GM19467 (cell line): Measurements from ENCODE around the gene SLC25A34.

Source experiments
- ATAC-seq: cut with Tn5 transposase; IDR thresholded peaks from one replicate; pipeline ENCODE4 v1.9.1; 2021; ENCODE audit warnings: mild to moderate bottlenecking, moderate library complexity; ENCODE audit not compliant: unreplicated experiment

Gene SLC25A34

DNA sequence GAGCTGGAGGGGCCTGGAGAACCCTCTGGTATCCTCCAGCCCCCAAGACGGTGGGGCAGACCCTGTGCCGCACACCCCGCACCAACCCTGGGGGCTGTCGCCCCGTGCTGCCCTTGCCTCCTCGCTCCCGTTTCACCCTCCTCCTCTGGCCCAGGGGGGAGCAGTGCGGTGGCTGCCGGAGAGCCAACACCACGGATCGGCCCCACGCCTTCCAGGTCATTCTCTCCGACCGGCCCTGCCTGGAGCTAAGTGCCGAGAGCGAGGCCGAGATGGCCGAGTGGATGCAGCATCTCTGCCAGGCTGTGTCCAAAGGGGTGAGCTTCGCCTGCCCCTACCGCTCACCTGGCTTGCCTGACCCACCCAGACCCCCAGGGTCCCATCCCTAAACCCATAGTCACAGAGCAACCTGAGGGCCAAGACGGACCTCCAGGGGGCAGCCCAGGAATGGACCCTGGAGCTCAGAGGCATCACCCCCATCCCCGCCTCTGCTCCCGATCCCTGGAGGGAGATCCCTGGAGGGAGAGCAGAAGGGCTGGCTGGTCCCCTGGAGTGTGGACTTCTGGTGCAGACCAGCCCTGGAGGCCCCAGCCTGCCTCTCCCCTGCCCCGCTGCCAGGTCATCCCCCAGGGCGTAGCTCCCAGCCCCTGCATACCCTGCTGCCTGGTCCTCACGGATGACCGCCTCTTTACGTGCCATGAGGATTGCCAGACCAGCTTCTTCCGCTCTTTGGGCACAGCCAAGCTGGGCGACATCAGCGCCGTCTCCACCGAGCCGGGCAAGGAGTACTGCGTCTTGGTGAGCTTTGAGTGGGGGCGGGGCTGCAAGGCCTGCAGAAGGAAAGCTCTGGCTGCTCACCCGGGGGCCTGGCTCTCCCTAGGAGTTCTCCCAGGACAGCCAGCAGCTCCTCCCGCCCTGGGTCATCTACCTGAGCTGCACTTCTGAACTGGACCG is 4.0 kb upstream of the SLC25A34 start:
- no peak for ATAC-seq

DNA sequence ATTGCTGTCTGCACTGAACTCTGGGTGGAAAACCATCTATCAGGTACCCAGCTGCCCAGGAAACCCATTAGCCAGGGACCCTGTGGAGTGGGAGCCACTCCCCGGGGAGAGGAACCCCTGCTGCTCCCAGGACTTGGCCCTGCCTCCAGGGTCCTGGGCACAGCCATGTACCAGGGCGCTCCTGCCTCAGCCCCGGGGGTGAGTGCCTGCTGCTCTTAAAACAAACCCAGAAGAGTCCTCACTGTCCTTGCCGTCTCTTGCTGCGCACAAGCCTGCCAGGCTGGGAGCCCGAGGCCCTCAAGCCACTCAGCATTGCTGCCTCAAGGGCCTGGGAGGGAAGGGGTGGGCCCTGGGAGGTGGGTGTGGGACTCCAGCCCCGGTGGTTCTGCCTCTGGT is 3.4 kb upstream of the SLC25A34 start:
- ATAC-seq: no peak

DNA sequence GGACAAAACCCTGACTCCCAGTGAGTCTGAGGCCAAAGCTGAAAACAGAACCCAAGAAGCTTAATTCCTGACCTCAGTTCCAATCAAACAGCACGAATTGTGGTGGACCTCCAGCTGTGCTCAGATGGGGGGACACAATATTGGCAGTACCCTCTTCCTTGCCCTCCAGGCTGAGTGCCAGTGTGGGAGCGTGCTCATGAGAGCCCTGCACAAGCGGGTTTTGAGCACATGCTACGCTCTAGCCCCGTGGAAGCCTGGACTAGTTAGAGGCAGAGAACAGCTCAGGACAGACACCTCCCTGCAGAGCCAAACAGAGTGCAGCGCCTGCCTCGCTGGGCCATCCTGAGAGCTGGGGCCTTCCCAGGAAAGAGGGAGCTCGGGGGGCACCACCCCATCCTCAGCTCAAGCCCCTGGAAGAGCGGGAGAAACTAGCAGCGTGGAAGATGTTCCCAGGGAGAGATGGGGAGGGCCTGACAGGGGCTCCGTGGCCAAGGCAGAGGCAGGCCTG is 2.8 kb upstream of the SLC25A34 start:
- ATAC-seq: no peak

DNA sequence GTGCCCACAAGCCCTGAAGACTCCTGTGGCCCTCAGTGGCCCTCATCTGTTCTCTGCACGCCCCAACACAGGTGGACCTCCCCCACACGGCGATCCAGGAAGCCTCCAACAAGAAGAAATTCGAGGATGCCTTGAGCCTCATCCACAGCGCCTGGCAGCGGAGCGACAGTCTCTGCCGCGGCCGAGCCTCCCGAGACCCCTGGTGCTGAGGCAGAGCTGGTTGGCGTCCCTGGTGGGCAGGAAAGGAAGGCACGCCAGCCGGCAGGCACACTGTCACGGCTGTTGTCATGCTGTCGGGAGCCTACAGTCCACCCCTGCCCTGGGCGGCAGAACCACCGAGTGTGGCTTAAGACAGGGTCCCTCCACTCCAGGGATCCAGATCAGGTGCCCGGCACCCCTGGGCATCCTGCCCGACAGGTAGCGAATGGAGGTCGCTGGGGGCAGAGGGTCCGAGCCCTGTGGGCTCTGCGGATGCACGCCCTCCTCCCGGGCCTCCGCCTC is 2.3 kb upstream of the SLC25A34 start:
- no peak for ATAC-seq

DNA sequence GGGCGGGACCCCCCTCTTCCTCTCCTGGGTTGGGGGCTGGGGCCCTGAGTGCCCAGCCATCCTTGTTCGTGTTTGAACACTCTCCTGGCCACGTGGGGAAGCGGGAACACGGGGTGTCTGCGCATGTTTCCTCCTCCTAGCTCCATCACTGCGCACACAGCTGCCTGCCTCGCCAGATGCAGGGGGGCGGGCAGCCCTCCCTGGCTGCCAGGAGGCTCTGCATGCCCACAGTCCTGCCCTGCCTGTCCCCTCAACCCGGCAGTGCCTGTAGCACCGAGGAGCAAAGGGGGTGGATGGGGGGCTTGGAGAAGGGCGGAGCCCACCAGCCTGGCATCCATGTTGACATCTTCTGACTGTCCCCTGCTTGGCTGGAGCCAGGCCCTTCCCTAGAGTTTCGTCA is 1.8 kb upstream of the SLC25A34 start:
- no peak for ATAC-seq

DNA sequence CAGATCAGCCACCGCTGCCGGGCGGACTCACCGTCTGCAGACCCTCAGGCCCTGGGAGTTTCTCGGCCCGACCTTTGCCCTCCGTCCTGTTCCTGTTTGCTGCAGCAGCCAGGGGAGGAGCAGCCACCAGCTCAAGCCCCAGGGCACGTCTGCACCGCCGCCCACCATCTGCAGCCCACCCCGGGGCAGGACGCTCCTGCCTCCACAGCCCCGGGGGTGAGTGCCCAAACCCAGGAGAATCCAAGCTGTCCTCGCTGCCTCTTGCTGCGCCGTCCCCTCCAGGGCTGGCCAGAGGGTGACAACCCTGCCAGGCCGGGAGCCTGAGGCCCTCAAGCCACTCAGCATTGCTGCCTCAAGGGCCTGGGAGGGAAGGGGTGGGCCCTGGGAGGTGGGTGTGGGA is 1.2 kb upstream of the SLC25A34 start:
- no peak for ATAC-seq

DNA sequence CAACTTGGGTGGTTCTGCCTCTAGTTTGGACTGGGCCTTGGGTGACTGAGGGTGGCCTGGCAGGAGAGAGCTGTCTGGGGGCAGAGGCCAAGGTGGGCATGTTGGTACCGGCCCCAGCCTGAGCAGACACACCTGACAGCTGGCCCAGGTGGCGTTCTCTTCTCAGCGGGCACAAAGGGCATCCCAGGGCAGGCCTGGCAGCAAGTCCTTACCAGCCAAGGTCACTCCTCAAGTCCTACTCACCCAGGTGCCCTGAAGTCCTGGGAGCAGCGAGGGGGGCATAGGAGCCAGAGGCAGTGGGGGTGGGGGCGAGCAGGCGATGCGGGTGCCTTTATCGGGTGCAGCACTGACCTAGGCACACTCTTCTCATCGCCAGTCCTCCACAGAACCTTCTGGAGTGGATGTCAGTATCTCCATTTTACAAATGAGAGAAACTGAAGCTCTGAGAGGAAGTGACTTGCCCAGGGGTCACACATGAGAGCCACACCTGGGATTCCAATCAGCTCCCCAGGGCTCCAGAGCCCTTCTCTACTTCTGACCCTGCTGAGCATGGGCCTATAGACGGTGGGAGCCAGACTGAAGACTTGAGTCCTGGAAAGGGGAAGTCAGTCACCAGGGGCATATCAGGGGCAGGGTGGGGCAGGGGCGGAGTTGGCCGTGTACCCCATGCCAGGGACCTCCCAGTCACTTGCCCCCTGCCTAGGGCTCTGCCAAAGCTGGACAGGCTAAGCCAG is 587 bp upstream of the SLC25A34 start:
- ATAC-seq: no peak

DNA sequence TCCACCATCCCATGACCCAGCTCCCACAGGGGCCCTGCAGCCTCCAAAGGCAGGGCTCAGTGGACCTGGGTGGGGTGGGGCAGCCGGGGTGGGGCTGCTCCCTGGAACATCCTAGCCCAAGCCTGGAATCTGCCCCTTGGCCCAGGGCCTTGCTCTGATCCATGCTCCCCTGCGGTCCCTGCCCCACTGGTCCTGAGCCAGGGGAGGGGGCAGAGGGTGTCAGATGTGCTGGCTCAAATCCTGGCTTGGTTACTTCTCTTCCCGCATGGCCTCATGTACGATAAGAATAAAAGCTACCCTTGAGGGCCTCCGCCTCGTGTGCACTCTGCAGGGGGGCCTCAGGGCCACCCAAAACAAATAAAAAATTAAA is 819 bp downstream of the SLC25A34 start:
- ATAC-seq: no peak

DNA sequence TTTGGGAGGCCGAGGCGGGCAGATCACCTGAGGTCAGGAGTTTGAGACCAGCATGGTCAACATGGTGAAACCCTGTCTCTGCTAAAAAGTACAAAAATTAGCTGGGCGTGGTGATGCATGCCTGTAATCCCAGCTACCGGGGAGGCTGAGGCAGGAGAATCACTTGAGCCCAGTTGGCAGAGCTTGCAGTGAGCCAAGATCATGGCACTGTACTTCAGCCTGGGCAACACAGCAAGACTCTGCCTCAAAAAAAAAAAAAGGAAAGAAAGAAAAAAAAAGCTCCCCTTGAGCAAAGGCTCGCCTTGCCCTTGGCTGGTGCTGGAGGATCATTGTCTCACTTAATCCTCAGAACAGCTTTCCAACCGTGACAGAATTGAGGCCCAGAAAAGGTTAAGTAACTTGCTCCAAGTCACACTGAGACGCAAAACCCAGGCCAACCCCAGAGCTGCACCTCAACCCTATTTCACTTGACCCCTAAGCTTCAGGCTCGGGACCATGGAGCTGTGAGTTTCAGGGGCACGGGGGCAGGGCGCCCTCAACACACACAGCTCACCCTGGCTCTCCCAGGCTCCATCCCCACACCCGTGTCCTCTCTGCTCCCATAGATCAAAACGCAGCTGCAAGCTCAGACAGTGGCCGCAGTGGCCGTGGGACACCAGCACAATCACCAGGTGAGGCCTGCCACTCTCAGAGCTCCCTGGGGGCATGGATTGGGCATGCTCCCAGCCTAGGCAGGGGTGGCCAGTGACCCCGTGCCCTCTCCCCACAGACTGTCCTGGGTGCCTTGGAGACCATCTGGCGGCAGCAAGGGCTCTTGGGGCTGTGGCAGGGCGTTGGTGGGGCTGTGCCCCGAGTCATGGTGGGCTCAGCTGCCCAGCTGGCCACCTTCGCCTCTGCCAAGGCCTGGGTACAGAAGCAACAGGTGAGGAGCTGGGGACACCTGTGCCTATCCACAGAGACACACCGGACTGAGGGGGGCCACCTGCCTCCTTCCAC is 1.6 kb downstream of the SLC25A34 start:
- no peak for ATAC-seq

DNA sequence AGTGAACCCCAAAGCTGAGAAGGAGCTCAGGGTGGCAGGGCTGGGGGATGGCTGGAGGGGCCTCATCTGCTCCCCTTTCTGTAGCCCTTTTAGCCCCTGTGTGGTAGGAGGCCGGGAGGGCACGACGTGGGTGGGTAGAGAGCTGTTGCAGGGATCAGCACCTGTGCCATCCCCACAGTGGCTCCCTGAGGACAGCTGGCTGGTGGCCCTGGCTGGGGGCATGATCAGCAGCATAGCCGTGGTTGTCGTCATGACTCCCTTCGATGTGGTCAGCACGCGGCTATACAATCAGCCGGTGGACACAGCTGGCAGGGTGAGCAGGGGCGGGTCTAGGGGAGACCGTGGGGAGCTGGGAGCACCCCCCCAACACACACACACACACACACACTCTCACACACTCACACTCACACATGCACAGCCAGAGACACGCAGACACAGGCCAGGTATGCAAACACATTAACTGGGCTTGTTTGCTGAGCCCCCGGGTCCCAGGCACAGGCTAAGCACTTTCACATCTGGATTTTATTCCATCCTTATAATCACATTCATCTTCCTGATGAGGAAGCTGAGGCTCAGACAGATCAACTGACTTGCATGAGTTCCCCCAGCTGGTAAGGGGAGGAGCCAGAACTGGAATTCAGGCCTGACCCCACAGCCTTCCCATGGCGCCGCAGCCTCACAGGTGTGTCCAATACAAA is 2.5 kb downstream of the SLC25A34 start:
- ATAC-seq: no peak

DNA sequence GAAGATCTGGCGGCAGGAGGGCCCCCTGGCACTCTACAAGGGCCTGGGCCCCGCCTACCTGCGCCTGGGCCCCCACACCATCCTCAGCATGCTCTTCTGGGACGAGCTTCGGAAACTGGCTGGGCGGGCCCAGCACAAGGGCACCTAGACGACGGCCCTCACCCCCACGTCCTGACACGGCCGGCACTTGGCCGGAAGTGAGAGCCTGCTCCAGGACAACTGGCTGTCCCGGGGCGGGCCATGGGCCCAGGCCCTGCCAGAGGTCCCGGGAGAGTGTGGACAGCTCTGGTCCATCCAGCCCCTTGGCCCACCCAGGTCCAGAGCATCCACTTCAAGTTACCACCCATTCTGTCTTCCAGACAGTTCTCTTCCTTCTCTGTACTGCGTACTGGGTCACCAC is 3.2 kb downstream of the SLC25A34 start:
- ATAC-seq: no peak

DNA sequence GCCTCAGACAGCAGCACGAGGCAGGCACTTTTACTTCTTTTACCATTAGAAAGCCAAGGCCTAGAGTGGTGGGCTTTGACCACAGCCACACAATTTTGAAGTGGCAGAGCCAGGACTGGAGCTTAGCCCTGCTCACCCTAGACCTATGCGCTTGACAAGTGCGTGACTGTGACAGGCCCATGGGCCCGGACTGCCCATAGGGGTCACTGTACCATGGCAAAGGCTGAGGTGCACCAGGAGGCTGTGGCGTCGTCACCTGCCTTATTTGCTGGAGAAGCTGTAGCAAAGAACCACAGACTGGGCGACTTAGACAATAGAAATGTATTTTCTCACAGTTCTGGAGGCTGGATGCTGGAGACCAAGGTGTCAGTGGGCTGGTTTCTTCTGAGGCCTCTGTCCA is 3.7 kb downstream of the SLC25A34 start:
- no peak for ATAC-seq

DNA sequence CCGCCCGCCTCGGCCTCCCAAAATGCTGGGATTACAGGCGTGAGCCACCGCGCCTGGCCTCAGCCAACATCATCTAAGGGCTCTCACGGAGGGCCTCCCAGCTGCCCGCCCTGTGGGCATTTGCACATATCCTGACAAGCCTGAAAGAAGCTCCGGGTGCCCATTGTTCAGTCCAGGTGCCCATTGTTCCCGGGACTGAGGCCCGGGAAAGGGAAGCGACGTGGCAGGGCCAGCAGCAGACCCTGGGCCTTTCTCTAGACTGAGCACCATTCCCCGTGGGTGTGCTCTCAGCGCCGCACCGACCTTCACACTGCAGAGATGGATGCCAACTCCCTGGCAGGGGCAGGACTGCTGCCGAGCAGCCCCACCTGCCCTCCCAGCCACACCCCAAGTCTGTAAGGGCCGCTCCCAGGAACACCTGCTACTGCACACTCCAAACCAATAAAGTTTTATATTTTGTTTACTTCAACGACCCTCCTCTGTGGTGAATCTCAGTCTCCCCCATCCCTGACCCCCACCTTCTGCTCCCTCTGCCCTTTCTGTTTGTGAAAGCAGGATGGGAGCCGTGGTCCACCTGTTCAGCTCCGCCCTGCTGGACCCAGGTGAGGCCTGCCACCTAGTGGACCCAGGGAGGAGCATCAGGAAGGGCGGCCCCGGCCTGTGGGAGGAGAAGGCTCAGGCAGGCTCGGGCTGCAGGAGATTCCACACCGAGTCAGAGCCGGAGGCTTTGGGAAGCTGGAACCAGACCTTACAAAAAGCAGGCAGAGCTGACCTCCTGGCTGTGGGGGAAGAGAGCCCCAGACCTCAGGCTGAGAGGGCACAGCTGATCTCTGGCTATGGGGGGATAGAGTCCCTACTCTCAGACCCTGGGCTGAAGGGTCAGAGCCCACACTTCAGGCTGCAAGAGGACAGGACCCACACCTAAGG is 5.1 kb downstream of the SLC25A34 start:
- no peak for ATAC-seq

DNA sequence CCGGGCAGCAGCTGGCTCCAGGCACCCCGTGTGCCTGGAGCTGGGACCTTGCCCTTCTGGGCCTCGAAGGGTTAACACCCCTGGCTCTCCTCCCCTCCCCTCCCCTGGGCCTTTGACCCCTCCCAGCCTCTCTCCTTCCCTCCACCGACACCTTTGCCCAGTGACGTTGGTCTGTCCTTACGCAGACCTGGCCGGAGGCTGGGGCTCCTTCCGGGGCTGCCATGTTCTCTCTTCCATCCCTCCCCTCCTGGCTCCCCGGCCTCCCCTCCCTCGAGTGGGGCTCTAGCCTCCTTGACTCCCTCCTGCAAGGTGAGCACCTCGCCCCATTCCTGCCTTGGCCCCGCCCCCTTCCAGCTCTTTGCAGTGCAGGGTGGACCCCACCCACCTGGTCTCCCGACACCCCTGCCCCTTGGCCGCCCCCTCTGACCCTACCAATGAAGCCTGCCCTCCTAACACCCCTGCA is 6.3 kb downstream of the SLC25A34 start, which contains the start of gene TMEM82:
Gene TMEM82, plus strand, starts transcription at position 161 of the 463 bp plus-strand sequence. Its CDS starts 61 bp downstream, at position 222.
- no peak for ATAC-seq

DNA sequence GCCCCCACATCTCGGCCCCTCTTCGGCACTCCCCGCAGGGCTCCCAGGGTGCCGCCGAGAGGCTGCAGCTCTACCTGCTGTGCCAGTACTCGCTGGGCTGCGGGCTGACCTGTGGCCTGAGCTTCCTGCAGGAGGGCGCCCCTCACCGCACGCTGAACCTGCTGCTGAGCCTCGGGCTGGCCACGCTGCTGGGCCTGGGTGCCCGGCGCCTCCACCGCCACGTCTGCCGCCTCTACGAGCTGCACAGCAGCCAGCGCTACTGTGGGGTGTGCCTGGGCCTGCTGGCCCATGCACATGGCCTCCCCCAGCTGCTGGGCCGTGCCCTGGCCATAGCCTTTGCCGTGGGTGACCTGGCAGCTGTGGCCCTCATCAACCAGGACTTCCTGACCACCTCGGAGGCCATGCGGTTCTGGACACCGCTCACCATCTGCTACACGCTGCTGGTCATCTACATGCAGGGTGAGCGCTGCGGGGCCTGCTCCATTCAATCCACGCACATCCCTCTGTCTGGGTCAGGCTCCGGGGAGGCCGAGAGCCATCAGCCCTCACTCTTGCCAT is 8.1 kb downstream of the SLC25A34 start:
- ATAC-seq: no peak

DNA sequence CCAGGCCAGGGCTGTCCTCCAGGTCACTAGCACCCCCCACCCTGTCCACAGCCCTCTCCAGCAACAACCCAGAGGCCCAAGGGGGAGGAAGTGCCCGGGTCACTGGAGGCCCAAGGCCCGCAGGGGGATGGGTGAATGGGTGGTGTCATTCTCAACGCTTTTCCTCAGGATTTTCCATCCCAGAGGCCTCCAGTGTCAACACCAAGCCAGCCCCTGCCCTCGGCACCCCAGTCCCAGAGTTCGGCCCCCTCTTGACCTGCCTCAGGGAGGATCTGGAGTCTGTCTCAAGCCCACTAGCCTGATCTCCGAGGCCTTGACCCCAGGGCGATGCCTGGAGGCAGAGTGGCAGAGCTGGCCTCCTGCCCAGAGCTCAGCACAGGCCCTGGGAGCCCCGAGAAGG is 11.3 kb downstream of the SLC25A34 start:
- no peak for ATAC-seq

DNA sequence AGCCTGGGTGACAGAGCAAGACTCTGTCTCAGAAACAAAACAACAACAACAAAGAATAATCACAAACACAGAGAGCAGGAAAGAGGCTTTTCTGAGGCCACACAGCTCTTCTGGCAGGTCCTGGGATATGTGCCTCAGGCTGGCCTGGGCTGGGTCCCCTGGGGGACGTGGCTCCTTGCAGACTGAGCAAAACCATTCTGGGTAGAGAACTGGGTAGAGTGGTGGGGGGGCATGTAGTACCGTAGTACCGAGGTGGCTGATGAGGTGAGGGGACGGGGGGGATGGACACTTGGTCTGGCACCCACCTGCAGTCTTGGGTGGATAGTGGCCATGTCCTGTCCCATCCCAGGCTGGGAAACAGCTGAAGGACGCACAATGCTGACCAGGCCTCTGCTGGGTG is 12.2 kb downstream of the SLC25A34 start:
- ATAC-seq: no peak

DNA sequence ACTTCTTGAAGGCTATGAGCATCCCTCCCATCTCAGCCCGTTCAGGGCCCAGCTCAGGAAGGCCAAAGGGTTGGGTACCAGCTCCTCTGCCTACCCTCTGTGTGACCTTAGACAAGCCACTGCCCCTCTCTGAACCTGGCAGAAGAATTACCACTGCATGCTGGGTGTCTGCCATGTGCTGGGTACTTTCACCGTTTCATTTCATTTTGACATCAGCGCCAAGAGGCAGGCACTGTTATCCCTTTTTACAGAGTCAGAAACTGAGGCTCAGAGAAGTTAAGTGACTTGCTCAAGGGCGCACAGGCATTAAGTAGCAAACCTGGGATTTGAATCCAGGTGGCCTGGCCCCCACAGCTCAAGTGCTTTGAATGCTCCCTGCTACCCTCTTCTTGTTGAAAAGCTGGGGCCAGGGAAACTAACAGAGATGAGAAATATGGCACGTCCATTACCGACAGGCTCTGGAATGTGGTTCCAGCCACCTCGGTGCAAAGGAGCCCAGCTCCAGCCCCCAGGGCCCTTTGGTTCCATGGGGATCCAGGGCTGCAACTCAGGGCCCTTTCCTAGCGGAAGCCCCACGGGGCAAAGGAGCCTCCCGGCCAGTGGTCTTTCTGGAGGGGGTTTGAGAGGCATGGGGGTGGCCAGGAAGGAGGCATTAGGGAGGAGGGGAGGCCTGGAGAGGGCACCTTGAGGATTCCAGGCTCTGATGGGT is 12.8 kb downstream of the SLC25A34 start:
- no peak for ATAC-seq
